SH-SY5Y (cell line): ENCODE measurements around the gene PLEKHG1.

ENCODE experiments used
- GATA2 ChIP-seq: IDR thresholded peaks from 2 replicates; pipeline ENCODE4 v1.6.1; 2011; ENCODE audit warnings: mild to moderate bottlenecking, low read depth, low read length
- GATA3 ChIP-seq: IDR thresholded peaks from 2 replicates; pipeline ENCODE4 v1.6.1; 2011; ENCODE audit warnings: low read depth, mild to moderate bottlenecking, low read length, moderate library complexity

PLEKHG1 gene

GRCh38 chr6:150600301-150601017, 774 bp downstream of the PLEKHG1 start:
- TF ChIP-seq GATA2 (no peak), GATA3 (no peak)

- no peak for TF ChIP-seq GATA2
- TF ChIP-seq GATA3, result no peak
Observed at GRCh38 chr6:150601439-150601838, 1.8 kb downstream of the PLEKHG1 start.

GRCh38 chr6:150603176-150603575, 3.5 kb downstream of the PLEKHG1 start:
- no peak for TF ChIP-seq GATA2
- TF ChIP-seq GATA3, result no peak

- no peak for TF ChIP-seq GATA2
- TF ChIP-seq GATA3, result no peak
Observed at GRCh38 chr6:150604467-150604866, 4.8 kb downstream of the PLEKHG1 start.

- no peak for TF ChIP-seq GATA2
- TF ChIP-seq GATA3, result no peak
Observed at GRCh38 chr6:150605333-150605732, 5.6 kb downstream of the PLEKHG1 start.

GRCh38 chr6:150606168-150606591, 6.5 kb downstream of the PLEKHG1 start:
- TF ChIP-seq GATA2, result no peak

- no peak for TF ChIP-seq GATA2
- TF ChIP-seq GATA3, result no peak
Observed at GRCh38 chr6:150606647-150607328, 7.1 kb downstream of the PLEKHG1 start.

GRCh38 chr6:150607329-150607650, 7.6 kb downstream of the PLEKHG1 start:
- no peak for TF ChIP-seq GATA2
- TF ChIP-seq GATA3, result no peak

GRCh38 chr6:150610584-150610983, 10.9 kb downstream of the PLEKHG1 start:
- TF ChIP-seq GATA2 (no peak), GATA3 (no peak)

GRCh38 chr6:150613269-150613668, 13.6 kb downstream of the PLEKHG1 start:
- TF ChIP-seq GATA2 (no peak), GATA3 (no peak)

- TF ChIP-seq GATA2 (no peak), GATA3 (no peak)
Observed at GRCh38 chr6:150615967-150616366, 16.3 kb downstream of the PLEKHG1 start.

GRCh38 chr6:150616586-150616985, 16.9 kb downstream of the PLEKHG1 start:
- TF ChIP-seq GATA3, result no peak
- no peak for TF ChIP-seq GATA2

- TF ChIP-seq GATA3 (no peak), GATA2 (no peak)
Observed at GRCh38 chr6:150617062-150617461, 17.4 kb downstream of the PLEKHG1 start.

- TF ChIP-seq GATA2 (no peak), GATA3 (no peak)
Observed at GRCh38 chr6:150617496-150618460, 18.1 kb downstream of the PLEKHG1 start.
